LNCaP clone FGC (cell line): ENCODE data around the gene IL1RL2.

Experiments
- DNase-seq: peaks from one replicate; pipeline ENCODE4 v3.0.0-alpha.2; 2011; ENCODE audit warnings: low read depth
- H3K4me3 ChIP-seq: 2 replicates; pipeline ENCODE4 v1.5.1; 2011; ENCODE audit warnings: mild to moderate bottlenecking, low read depth, low read length, control low read depth
- CTCF ChIP-seq: IDR thresholded peaks from 2 replicates; pipeline ENCODE4 v1.5.1; 2012; ENCODE audit warnings: mild to moderate bottlenecking; ENCODE audit not compliant: control insufficient read depth, insufficient read depth; ENCODE audit errors: extremely low read depth

The IL1RL2 gene

GRCh38 chr2:102191501-102191900, 4.7 kb downstream of the IL1RL2 start:
- H3K4me3 ChIP-seq, result no peak overlapping the region
- DNase-seq, result no peak
- TF ChIP-seq CTCF, result no peak

- no peak for TF ChIP-seq CTCF
- no peak for DNase-seq
- H3K4me3 ChIP-seq, result no peak overlapping the region
Measured at GRCh38 chr2:102193074-102193473, 6.3 kb downstream of the IL1RL2 start.

GRCh38 chr2:102194609-102195268, 7.9 kb downstream of the IL1RL2 start:
- no peak for DNase-seq
- no peak overlapping the region for H3K4me3 ChIP-seq
- TF ChIP-seq CTCF, result no peak

- peak; percentile 2 for DNase-seq
- TF ChIP-seq CTCF, result no peak
- H3K4me3 ChIP-seq, result no peak overlapping the region
Measured at GRCh38 chr2:102197389-102198137, 10.7 kb downstream of the IL1RL2 start.

GRCh38 chr2:102200539-102200938, 13.7 kb downstream of the IL1RL2 start:
- no peak for TF ChIP-seq CTCF
- DNase-seq, result no peak
- H3K4me3 ChIP-seq, result no peak overlapping the region

GRCh38 chr2:102204638-102205037, 17.8 kb downstream of the IL1RL2 start:
- TF ChIP-seq CTCF, result no peak
- H3K4me3 ChIP-seq, result no peak overlapping the region
- DNase-seq, result no peak
